Fibroblast of skin of right biceps (primary cell): ENCODE results near the gene IFT88.

Experiments used
- DNase-seq: peaks from one replicate; pipeline ENCODE4 v3.0.0-alpha.2; 2013

IFT88 gene

GRCh38 chr13:20696073-20696472, 129.1 kb downstream of the IFT88 start:
- DNase-seq = no peak

- no peak for DNase-seq
These were observed 132.8 kb downstream of the IFT88 start for GRCh38 chr13:20699715-20700114.

DNA sequence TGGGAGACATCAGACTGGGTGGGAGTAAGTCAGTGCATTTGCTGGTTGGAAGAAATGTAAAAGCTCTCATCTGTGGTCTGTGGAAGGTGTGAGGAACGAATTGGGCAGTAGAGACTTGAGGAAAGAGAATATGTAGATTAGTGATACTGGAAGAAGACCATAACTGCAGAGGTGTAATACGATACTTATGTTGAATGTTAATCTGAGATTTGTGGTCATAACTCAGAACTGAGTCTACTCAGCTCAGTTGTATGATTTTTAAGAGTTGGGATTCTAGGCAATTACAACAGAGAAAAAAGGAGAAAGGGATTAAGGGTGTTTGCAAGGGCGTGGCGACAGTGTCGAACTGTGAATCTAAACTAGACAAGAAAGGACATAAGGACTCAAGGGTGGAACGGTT, 133.3 kb downstream of the IFT88 start:
- no peak for DNase-seq

DNA sequence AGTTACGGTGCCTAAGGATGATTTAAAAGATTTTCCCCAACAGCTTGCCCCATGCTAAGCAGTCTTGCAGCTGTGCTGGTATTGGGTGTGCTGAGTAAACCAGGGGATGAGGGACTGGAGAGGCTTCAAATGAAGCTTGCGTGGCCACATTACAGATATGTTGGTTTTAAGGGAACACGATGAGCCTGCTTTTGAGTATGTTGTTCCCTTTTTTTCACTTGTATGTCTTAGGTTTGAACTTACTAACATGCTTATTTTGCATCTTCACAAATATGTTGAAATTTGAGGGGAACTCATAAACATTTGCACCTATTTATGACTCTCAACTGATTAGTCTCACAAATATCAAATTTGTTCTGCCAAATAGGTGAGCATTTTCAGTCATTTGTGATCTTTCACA, 134.5 kb downstream of the IFT88 start:
- DNase-seq = no peak

GRCh38 chr13:20702530-20702914, 135.6 kb downstream of the IFT88 start:
- DNase-seq = no peak

DNA sequence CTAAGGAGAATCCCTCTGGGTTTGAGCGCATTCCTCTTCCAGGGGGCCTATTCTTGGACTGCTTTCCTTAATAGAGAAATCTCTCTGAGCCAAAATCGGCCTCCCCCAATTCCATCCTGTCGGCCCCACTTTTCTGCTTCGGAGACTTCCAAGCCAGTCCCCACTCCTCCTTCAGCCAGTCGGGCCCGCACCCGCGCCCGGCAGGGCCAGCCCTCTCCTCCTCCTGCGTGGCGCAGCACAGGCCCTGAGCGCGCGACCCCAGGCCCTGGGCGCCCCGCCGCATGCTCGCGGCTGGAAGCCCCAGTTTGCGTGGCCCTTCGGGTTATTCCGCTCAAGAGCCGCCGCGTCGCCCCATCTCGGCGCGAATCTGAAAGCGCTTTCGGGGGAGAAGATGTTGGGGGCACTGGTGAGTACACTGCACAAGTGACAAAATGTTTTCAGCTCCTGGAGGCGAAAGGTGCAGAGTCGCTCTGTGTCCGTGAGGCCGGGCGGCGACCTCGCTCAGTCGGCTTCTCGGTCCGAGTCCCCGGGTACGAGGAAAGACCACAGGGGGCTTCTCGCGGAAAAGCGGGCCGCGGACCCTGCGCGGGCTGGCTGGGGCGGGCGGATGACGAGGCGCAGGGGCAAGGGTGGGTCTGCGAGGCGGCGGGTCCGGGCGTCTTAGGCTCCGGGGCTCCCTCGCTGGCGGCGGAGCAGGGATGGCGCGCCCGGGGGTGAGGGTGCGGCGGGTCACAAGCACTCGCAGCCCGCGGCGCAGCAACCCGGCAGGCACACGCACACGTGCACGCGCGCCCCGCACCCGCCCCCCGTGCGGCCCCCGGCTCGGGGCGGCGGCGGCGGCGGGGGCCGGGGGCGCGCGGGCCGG, 136.2 kb downstream of the IFT88 start, which contains the start of gene IL17D:
IL17D (plus strand) TSS at position 785 of the 865 bp plus-strand sequence. CDS start 303 bp downstream, outside the sequence.
- DNase-seq = no peak

DNA sequence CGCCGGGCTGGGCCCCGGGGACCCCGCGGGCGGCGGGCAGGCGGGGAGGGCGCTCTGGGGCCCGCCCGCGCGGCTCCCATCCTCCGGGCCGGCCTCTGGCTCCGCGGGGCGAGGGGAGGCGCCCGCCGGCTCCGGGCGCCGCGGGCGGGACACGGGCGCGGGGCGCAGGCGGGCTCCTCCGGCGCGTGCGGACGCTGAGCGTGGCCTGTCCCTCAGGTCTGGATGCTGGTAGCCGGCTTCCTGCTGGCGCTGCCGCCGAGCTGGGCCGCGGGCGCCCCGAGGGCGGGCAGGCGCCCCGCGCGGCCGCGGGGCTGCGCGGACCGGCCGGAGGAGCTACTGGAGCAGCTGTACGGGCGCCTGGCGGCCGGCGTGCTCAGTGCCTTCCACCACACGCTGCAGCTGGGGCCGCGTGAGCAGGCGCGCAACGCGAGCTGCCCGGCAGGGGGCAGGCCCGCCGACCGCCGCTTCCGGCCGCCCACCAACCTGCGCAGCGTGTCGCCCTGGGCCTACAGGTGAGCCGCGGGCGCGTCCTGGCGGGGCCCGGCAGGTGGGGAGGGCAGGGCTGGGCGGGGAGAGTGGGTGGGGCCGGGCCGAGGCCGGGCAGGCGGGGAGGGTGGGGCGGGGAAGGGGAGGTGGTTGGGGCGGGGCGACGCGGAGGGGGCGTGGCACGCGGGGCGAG, 137.0 kb downstream of the IFT88 start:
- peak; percentile 74 for DNase-seq

DNA sequence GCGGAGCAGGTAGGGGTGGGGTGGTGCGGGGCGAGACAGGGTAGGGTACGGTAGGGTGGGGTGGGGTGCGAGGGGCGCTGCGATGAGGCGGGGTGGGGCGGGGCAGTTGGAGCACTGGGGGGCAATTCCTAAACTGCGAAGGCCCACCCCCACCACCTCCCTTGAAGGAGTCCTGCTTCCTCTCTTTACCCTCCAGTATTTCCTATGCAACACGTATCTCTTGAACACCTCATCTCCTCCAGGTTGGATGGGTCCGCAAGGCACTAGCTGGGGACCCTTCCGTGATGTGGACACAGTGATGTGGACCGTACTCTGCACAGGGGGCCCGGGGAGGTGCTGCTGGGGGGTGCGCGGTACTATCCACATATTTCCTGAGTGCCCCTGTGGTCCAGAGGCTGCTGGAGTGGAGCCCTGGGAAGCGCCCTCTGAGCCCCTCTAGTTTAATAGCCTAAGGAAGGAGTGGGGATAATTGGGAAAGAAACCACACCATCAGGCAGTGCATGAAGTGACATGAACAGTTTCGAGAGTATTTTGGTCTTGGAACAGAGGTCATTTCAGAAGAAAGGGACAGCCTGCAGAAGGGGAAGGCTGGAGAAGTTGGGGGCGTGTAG, 137.6 kb downstream of the IFT88 start:
- DNase-seq = no peak

DNA sequence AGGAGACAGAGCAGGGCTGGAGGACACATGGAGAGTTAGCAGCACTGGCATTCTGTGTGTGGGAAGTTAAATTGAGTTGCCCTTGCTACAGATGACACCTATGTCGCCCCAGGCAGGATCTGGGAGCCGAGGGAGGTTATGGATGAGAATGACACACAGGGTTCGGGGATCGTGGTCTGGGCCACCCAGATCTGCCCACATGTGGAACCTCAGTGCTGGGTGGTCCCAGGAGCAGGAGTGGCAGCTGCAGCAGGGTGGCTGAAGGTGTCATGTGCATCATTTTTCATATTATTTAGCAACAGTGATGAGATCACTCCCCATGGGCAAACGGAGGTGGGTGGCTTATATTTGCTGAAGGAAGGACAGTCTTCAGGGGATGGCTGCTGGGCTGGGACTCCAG, 139.7 kb downstream of the IFT88 start:
- no peak for DNase-seq

- no peak for DNase-seq
These were observed 141.3 kb downstream of the IFT88 start for GRCh38 chr13:20708216-20708615.

GRCh38 chr13:20709369-20709768, 142.4 kb downstream of the IFT88 start:
- DNase-seq = no peak

GRCh38 chr13:20709782-20710181, 142.8 kb downstream of the IFT88 start:
- DNase-seq = no peak

DNA sequence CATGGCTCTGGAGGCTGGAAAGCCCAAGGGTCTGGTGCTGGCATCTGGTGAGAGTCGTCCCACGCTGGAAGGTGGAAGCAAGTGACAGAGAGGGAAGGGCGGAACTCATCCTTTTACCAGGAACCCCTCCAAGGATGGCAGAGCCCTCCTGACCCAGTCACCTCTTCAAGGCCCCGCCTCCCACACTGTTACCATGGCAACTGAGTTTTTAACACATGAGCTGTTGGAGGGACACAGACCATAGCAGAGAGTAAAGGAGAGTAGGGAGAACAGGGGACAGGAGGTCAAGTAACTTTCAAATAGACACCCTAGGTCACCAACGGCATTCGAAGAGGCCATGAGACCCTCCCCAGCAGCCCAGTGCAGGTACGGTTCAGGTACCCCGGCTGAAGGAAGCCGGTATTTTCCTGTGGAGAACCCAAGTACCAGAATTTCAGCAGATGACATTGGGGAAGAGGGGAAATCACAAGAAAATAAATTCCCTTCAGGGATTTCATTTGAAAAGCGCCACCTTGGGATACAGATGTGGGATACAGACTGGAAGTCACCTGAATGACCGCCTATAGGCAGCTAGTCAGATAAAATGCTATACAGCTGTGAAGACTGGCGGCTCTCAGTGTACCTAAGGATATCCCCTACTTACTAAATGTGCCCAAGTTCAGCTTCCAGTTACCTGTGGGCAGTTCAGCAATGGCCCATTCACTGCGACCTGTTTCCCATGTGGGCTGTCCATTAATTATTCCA, 144.5 kb downstream of the IFT88 start:
- DNase-seq = peak; percentile 30

DNA sequence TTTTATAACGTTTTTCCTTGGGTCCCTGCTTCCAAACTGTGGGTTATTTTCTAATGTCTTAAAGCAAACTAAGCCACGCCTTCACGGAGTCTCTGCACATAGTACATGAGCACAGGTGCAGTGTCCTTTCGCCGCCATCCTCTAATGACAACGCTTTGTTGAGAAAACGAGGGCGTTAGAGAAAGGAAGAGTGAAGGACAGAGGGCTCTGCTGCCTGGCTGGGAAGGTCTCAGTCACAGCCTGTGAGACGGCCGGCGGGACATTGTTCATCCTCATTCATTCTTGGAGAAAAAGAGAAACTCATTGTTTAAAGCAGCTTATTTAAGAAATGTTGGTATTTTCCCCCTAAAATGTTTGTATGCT, 146.0 kb downstream of the IFT88 start:
- DNase-seq = no peak

DNA sequence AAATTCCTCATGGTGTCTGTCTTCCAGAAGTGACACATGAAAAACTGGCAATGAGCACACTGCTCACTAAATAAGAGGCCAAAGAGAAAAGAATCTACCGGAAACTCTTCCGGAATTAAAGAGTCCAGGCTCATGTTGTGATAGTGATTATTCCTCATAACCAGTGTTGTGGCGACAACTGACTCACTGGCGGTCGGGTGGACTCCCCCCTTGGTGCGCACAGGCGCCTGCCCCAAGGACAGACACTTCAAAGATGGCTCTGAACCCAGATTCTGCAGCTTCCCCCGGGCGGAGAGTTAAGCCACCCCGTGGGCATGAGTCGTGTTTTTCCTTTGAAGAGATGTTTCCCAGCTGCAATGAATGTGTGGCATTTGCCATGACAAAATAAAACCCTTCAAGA, 146.8 kb downstream of the IFT88 start:
- DNase-seq = peak; percentile 80

DNA sequence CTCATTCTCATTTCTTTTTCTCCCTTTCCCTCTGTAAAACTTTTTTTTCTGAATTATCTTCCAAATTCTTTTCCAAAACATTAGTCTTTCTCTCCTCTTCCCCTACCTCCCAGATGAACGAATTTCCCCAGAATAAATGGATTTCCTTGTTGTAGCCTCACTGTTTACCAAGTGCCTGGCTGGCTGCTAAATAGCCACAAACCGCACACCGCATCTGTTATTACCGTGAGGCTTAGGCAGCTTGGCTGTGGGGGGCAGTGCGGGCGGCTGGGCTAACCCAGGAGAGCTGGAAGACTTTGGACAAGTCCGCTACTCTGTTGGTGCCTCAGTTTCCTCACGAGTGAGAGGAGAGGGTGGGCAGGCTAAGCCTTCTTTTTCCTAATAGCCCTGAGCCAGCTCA, 147.2 kb downstream of the IFT88 start:
- peak; percentile 25 for DNase-seq

DNA sequence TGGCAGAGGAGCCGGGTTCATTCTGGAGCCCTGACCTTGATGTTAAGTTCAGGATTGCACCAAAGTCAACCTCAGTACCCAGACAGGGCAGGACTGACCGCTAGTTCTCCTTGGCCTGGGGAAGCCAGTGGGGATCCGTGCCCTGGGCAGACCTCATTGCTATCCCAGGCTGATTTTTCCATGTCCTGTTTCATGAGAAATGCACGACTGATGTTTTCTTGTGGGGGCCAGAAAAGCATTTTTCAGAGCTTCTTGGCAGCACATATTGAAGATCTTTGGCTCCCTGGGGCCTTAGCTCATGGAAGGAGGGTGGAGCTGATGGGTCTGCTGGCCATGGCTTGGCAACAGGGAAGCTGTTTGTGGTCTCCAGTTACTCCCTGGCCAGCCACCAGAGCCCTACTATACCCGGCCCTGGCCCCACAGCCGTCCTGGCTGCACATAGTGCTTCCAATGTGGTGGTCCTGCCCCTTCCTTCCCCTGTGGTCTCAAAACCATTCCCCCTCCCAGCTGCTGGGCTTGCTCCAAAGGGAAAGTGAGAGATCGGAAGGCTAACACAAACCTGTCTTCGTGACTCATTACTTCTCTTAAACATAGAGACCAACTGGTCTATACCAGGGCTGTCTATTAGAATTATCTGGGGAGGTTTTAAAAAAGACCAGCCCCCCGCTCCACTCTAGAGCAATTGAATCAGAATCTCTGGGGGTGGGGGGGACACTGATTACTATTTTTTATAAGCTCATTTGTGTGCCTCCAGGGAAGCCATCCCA, 147.8 kb downstream of the IFT88 start:
- DNase-seq = peak; percentile 81

DNA sequence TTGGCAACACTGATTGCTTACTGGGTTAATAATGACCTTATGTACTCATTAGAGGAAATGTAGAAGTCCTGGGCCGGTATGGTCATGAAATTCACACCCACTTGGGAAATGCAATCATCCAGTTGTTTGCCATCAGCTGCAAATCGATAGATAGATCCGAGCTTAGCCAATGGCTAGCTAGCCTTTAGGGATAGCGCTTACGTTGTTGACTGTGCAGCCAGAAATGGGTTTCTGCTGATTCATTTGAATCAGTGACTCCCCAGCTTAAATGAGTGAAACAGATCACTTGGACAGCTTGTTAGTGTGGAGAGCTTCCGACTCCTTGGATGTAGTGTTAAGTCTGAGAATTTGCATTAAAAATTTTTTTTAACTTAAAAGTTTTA, 148.4 kb downstream of the IFT88 start:
- DNase-seq = no peak

- no peak for DNase-seq
These were observed 150.0 kb downstream of the IFT88 start for GRCh38 chr13:20716951-20717350.

GRCh38 chr13:20717581-20718542, 150.9 kb downstream of the IFT88 start:
- no peak for DNase-seq

DNA sequence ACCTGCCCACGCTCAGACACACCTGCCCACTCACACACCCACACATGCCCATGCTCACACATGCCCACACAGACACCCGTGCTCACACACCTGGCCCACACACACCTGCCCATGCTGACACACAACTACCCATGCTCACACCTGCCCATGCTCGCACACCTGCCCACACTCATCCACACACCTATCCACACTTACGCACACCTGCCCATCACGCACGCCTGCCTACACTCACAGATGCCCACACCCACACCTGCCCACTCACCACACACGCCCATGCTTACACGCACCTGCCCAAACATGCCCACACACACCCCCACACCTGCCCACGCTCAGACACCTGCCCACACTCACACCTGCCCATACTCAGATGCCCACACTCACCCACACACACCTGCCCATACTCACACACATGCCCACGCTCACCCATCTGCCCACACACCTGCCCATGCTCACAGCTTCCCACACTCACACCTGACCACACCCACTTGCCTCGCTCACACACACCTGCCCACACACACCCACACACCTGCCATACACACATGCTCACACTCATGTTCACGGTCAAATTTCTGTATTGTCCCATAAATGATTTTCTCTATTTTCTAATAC, 152.1 kb downstream of the IFT88 start:
- DNase-seq = no peak
